Fibroblast of lung (primary cell): ENCODE measurements around the gene MKX.

Experiments used
- CTCF ChIP-seq, 2 donors: IDR thresholded peaks in 1 of 2; conservative IDR thresholded peaks in 1 of 2; 1 replicate in 1 of 2; 2 replicates in 1 of 2; pipeline ENCODE4 v1.5.1; 2011 to 2012; ENCODE audit warnings: low read length in 2 of 2, control low read depth in 1 of 2, inconsistent platforms in 1 of 2, low read depth in 1 of 2, mild to moderate bottlenecking in 1 of 2
- EZH2 ChIP-seq: IDR thresholded peaks from 2 replicates; pipeline ENCODE4 v1.5.1; 2012; ENCODE audit warnings: low read length, control low read depth, mild to moderate bottlenecking; ENCODE audit errors: missing control alignments

DNA sequence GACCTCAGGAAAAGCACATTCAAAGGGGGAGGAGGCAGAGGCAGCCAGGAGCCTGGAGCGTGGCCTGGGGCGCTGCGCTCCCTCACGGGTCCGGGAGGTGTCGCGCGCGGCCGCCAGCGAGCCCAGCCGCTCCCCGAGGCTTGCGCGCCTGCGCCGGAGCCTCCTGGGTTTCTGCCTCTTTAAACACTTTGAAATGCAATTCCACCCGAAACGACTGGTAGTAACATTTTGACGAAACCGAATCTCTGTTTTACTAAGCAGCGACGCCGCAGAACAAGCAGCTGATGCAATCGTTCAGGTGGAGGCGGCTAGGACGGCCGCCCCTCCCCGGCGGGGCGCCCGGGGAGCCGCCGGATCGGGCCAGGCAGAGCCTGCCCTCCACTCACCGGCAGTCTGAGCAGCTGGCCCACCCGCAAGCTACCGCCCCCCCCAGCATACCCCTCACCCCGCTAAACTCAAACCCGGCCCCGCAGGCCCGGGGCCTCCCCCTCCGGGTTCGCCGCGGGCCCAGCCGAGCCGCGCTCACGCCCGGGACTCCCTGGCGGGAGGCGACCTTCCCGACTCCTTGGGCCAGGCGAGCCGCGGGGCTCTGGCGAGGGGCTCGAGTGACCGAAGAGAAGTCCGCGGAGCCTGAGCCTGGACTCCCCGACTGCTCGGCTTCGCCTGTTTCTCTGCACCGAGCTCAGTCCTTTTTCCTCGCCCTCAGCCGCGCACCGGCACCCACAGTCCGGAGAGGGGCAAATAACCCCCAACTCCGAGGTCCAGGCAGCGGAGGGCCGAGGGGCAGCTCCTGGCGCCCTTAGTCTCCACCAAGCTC is 3.2 kb downstream of the MKX start:
- TF ChIP-seq CTCF (conservative IDR thresholded peaks at IDR 0.05 in 1 of 2, IDR thresholded peaks at IDR 0.05 in 1 of 2; ENCODE audit: low read depth in 1 of 2, low read length in 2 of 2): peak; percentile 53 to 75
- peak; percentile 83 for TF ChIP-seq EZH2
